HTR-8/SVneo (cell line): ENCODE results near the gene TUBD1.
A peak's percentile ranks its signal among the peaks of the same experiment; 100 is the strongest.

ENCODE experiments used
- DNase-seq: peaks from one replicate; pipeline ENCODE4 v3.0.0; 2011; ENCODE audit warnings: low spot score, mixed read lengths; ENCODE audit not compliant: insufficient read length
- FAIRE-seq: peaks from 2 replicates; lab custom pipeline; 2011; peaks lifted over from hg19 to GRCh38; lab: Jason Lieb, UNC

Gene TUBD1

GRCh38 chr17:59828478-59828760, 64.3 kb downstream of the TUBD1 start:
- FAIRE-seq, result no peak
- DNase-seq, result no peak

- FAIRE-seq (no peak), DNase-seq (no peak)
These were observed 64.8 kb downstream of the TUBD1 start for GRCh38 chr17:59827721-59828477.

GRCh38 chr17:59826706-59827453, 65.9 kb downstream of the TUBD1 start:
- DNase-seq, result no peak
- no peak for FAIRE-seq

GRCh38 chr17:59825533-59826322, 67.0 kb downstream of the TUBD1 start:
- FAIRE-seq (peak; percentile 72), DNase-seq (no peak)

- DNase-seq (no peak), FAIRE-seq (no peak)
These were observed 76.8 kb downstream of the TUBD1 start for GRCh38 chr17:59815965-59816364.

GRCh38 chr17:59814685-59815084, 78.1 kb downstream of the TUBD1 start:
- DNase-seq, result no peak
- no peak for FAIRE-seq

GRCh38 chr17:59814276-59814675, 78.5 kb downstream of the TUBD1 start:
- FAIRE-seq, result no peak

GRCh38 chr17:59812139-59812538, 80.6 kb downstream of the TUBD1 start:
- DNase-seq (no peak), FAIRE-seq (peak; percentile 13)

More at GRCh38 chr17:59814276-59814675, 78.5 kb downstream of the TUBD1 start:
- DNase-seq, result no peak

- FAIRE-seq (no peak), DNase-seq (no peak)
These were observed 81.5 kb downstream of the TUBD1 start for GRCh38 chr17:59811209-59811608.

- no peak for FAIRE-seq
- no peak for DNase-seq
These were observed 81.9 kb downstream of the TUBD1 start for GRCh38 chr17:59810894-59811153.
